ENCODE data around the gene CTNNB1.

DNA sequence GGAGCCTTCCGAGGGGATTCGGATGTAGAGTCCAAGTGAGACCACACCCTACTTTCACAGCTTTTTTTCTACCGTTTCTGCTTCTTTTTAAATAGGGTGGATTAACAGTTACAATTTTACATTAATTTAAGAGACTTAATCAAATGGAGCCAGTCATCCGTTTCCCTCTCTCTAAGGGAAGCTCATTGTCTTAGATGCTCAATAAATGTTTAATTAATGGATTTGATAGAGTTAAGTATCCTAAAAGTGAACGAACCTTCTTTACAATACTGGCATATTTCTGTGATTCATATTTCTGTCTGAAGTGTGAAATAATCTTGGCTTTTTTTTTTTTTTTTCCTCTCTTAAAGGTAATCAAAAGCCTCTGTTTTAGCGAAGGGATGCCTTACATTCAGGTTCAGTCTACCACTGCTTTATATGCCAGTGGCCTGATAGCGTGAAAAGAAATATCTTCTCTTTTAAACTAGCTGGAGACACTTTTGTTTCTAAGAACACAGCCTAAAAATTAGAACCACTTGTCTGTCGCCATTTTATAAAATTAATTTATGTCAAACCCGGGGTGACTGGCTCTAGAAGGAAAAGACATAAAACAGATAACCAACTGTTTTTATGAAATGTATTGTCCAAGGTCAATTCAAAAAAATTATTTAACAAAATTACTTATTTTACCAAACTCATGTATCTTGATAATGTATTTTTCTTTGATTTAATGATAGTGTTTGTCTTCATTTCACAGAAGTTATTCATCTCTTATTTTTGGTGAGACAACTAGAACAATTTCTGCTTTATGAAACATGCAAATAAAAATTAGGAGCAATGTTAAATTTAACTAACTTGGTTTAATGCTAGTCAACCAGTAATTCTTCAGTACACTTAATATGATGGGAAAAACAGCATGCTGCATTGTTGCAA is 2.5 kb upstream of the CTNNB1 start:
- TF ChIP-seq CTCF (IDR thresholded peaks at IDR 0.05; ENCODE audit: low read depth, low read length) (no peak), POLR2A (IDR thresholded peaks at IDR 0.05; ENCODE audit: extremely low read depth, insufficient read length) (no peak)
